Spinal cord (tissue), 10 donors: ENCODE measurements around the gene ARID3C. TPM values are rescaled to one million over a fixed set of nuclear protein-coding genes. Genes with fewer than 3 reads are reported as not detected.

Source experiments
- DNase-seq, 6 donors: peaks; one replicate each; pipeline versions ENCODE4 v3.0.0 to v3.0.0-alpha.2; 2013 to 2015; ENCODE audit warnings: low spot score in 6 of 6, low read depth in 4 of 6
- H3K27ac ChIP-seq: one replicate; pipeline ENCODE4 v1.5.1; 2013; ENCODE audit warnings: low read depth, low read length, control low read depth
- H3K27me3 ChIP-seq: one replicate; pipeline ENCODE4 v1.6.1; 2013; ENCODE audit warnings: low read length; ENCODE audit not compliant: control insufficient read depth, insufficient read depth
- H3K36me3 ChIP-seq: one replicate; pipeline ENCODE4 v1.6.1; 2013; ENCODE audit warnings: low read length; ENCODE audit not compliant: control insufficient read depth, insufficient read depth
- H3K4me1 ChIP-seq: one replicate; pipeline ENCODE4 v1.6.1; 2013; ENCODE audit warnings: low read length; ENCODE audit not compliant: control insufficient read depth, insufficient read depth
- H3K4me3 ChIP-seq: one replicate; pipeline ENCODE4 v1.5.1; 2013; ENCODE audit warnings: low read depth, low read length, control low read depth
- H3K9me3 ChIP-seq: one replicate; pipeline ENCODE4 v1.6.1; 2013; ENCODE audit warnings: low read length; ENCODE audit not compliant: control insufficient read depth, insufficient read depth
- WGBS: methylation state at CpG from one replicate; pipeline ENCODE4 v1.1.5; 2013; ENCODE audit warnings: missing lambda C conversion rate; ENCODE audit not compliant: insufficient coverage; 5-methylcytosine and 5-hydroxymethylcytosine counted together
- polyA plus RNA-seq, 2 donors: library from polyadenylated mRNA; unstranded; fragments of 120-200 nt; gene quantifications; one replicate each; pipeline ENCODE4 v1.2.1, GENCODE V29; 2013; ENCODE audit not compliant: insufficient read length in 2 of 2
- total RNA-seq, 2 donors: library from RNA; depleted of rRNA in 1 of 2; stranded (reverse); fragments of 120-200 nt in 1 of 2; fragments of >200 nt in 1 of 2; gene quantifications; one replicate each; pipeline versions ENCODE4 v1.2.3 to v1.2.4, GENCODE V29; 2013 to 2014
- donor health status: healthy.

ARID3C gene
- total and polyA plus RNA-seq, 4 donors = 0.33 to 1.1 (median 0.63) TPM

DNA sequence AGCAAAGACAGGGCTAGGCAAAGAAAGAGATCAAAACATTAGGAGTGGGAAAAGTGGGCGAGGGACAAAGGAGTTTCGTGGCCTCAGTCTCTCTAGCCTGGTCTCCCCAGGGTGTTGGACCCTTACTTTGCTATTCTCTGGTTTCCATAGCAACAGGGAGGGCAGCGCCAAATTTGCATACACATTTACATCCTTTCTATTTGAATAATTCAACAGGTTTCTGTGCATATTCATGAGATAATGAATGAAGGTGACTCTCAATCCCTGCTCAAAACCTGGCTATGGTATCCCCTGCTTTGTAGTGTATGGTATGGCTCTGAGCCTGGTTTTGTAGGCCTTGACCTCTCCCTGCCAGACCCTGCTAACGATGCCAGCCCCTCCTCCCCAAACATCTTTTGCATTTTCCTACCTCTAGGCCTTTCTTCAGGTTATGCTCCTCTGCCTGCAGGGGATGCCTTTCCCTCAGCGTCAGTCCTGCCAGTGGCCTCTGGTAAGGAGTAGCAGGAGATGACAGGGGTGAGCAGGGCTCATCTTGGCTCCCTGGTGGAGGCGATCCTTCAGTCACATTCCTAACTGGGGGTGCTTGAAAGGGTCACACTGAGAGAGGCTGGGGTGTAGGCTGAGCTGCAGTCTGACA lies 26.8 kb downstream of the ARID3C start:
- Histone ChIP-seq H3K9me3 (no peaks in the 10 kb centered on the region), H3K27ac (no peak overlapping the region), H3K4me1 (peaks cover 23% of the 10 kb centered on the region), H3K36me3 (no peaks in the 10 kb centered on the region), H3K27me3 (no peaks in the 10 kb centered on the region), H3K4me3 (no peak overlapping the region)
- peak in 2 of 6 donors; percentile 68 to 74 for DNase-seq
- 40% methylated on average over 1 of the region's 6 CpGs for WGBS

- WGBS = 38% methylated on average over 1 of the region's 1 CpG
- Histone ChIP-seq H3K27ac (no peak overlapping the region), H3K4me1 (peaks cover 23% of the 10 kb centered on the region), H3K27me3 (no peaks in the 10 kb centered on the region), H3K4me3 (no peak overlapping the region), H3K9me3 (no peaks in the 10 kb centered on the region), H3K36me3 (no peaks in the 10 kb centered on the region)
- DNase-seq = no peak
These were observed 28.0 kb downstream of the ARID3C start for GRCh38 chr9:34600908-34601307.

GRCh38 chr9:34599546-34599945 lies 29.3 kb downstream of the ARID3C start:
- H3K36me3 ChIP-seq = no peaks in the 10 kb centered on the region
- H3K27me3 ChIP-seq = no peaks in the 10 kb centered on the region
- no peak for DNase-seq
- no CpG with 5 or more reads among the region's 1 CpG for WGBS
- peaks cover 23% of the 10 kb centered on the region for H3K4me1 ChIP-seq
- H3K4me3 ChIP-seq = no peak overlapping the region
- H3K27ac ChIP-seq = no peak overlapping the region
- H3K9me3 ChIP-seq = no peaks in the 10 kb centered on the region

GRCh38 chr9:34594177-34594576 lies 34.7 kb downstream of the ARID3C start:
- WGBS = no CpG with 5 or more reads among the region's 9 CpGs
- peaks cover 20% of the 10 kb centered on the region for H3K27me3 ChIP-seq
- H3K36me3 ChIP-seq = no peaks in the 10 kb centered on the region
- H3K4me3 ChIP-seq = no peak overlapping the region
- DNase-seq = no peak
- H3K9me3 ChIP-seq = no peaks in the 10 kb centered on the region
- H3K4me1 ChIP-seq = peaks cover 42% of the 10 kb centered on the region
- no peak overlapping the region for H3K27ac ChIP-seq

DNA sequence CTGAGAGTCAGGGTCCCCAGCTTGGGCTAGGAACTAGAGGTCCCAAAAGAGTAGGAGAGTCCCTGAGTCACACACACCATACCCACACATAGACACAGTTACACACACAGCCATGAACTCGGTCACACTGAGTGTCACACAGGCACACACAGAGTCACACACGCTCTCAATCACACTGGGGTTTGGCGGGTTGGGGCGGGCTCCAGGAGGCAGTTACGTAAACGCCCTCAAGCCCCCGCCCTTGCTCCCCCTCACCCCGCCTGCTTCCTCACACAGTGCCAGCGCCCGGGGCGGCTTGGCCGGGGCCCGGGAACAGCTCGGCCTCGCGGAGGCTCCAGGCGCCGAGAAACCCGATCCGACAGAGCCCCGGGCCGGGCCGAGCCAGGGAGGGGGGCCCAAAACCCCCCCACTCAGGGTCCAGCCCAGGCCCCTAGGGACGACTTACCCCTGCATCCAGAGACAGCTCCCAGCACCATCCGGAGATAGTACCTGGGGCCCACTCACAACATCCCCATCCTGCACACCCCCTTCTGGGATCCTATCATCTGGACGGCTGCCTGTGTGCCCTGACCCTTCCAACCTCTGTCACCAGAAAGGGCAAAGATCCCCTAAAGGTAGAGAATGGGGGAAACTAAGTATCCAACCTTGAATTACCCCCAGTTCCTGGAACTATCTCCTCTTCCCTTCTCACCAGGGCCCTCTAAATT lies 35.8 kb downstream of the ARID3C start:
- Histone ChIP-seq H3K4me3 (no peak overlapping the region), H3K27me3 (peaks cover 20% of the 10 kb centered on the region), H3K4me1 (peaks cover 53% of the 10 kb centered on the region), H3K27ac (no peak overlapping the region), H3K36me3 (no peaks in the 10 kb centered on the region), H3K9me3 (no peaks in the 10 kb centered on the region)
- WGBS = 8% methylated on average over 24 of the region's 26 CpGs
- DNase-seq = peak in 2 of 6 donors; percentile 58 to 83

GRCh38 chr9:34591917-34592866 lies 36.7 kb downstream of the ARID3C start:
- WGBS = 21% methylated on average over 10 of the region's 16 CpGs
- peaks cover 20% of the 10 kb centered on the region for H3K27me3 ChIP-seq
- DNase-seq = no peak
- H3K9me3 ChIP-seq = no peaks in the 10 kb centered on the region
- H3K4me1 ChIP-seq = peaks cover 55% of the 10 kb centered on the region
- no peak overlapping the region for H3K27ac ChIP-seq
- H3K4me3 ChIP-seq = no peak overlapping the region
- no peaks in the 10 kb centered on the region for H3K36me3 ChIP-seq

GRCh38 chr9:34591248-34591916 lies 37.5 kb downstream of the ARID3C start:
- Histone ChIP-seq H3K27me3 (peaks cover 20% of the 10 kb centered on the region), H3K36me3 (no peaks in the 10 kb centered on the region), H3K27ac (no peak overlapping the region), H3K9me3 (no peaks in the 10 kb centered on the region), H3K4me1 (peaks cover 55% of the 10 kb centered on the region), H3K4me3 (no peak overlapping the region)
- WGBS = 16% methylated on average over 60 of the region's 60 CpGs
- peak in 2 of 6 donors; percentile 91 for DNase-seq

DNA sequence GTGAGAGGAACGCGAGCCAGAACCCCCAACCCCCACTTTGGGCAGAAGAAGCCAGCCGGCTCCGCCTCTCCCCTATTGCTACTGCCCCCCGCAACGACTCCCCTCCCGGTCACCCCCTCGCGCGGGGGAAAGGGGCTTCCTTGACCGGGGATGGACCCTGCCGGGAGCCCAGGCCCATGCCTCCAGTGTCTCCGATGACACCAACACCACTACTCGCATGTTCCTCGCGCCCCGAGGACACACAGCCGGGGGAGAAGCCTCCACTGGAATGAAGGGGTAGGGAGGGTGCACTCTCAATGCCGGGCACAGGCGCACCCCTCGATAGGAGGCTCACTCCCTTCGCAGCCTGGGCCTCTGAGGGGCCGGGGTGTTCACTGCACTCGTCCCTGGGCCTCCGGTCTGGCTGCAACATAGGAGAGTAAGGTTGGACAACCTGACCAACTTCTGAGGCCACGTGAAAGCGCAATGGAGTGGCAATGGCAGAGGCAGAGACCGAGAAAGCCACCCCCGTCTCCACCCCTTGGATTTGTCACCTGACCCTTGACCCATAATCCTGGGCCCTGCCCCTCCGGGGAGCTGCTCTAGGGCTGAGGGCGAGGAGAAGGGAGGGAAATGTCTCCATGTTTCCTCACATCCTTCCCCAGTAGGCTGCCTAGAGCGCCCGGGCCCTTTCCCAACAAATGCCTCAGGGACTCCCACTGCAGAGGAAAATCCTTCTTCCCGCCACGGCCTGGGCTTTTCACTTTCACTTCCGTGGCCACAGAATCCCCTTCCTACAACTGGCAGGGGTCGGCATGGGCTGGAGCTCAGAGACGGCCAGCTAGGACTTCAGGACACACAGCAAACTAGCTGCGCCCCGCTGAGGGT lies 38.3 kb downstream of the ARID3C start:
- Histone ChIP-seq H3K27me3 (peaks cover 20% of the 10 kb centered on the region), H3K4me3 (peak overlapping the region; percentile 46), H3K4me1 (peaks cover 60% of the 10 kb centered on the region), H3K9me3 (no peaks in the 10 kb centered on the region), H3K27ac (peak overlapping the region; percentile 67), H3K36me3 (no peaks in the 10 kb centered on the region)
- 39% methylated on average over 21 of the region's 40 CpGs for WGBS
- peak in 1 of 6 donors; percentile 46 for DNase-seq
